Measurements from ENCODE around the gene CDC25B.

The CDC25B gene

GRCh38 chr20:3764659-3765058 is 31.5 kb upstream of the CDC25B start:
- no peak for DNase-seq (ENCODE audit: low spot score)

DNA sequence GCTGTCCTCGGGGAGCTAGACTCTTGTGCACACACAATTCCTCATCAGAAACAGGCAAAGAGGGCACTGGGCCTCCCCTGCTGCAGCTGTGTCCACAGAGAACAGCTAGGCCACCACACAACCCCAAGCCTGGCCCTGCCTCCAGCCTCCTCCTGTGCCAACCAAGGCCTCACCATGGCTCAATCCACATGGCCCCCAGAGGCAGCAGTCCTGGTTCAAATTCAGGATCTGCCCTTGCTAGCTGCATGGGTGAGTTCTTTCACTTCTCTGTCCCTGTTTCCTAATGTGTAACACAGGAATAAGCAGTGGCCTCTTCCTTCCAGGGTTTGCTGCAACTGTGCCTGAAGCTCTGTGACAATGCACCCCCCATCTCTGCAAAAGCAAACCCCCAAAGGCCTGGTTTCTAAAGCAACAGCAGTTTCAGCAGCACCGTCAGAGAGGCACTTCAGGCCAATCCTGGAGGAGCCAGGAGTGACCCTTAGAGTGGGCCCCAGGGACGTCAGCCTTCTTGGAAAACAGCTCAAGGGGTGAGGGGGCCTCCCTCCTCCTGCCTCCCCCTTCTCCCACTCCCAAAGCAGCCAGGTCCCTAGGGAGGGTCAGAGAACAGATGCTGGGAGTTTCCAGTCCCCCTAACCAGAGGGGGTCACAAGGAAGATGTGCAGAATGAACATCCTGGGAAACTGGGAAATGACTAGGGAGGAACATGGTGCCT is 30.8 kb upstream of the CDC25B start:
- no peak for DNase-seq (ENCODE audit: low spot score)

DNA sequence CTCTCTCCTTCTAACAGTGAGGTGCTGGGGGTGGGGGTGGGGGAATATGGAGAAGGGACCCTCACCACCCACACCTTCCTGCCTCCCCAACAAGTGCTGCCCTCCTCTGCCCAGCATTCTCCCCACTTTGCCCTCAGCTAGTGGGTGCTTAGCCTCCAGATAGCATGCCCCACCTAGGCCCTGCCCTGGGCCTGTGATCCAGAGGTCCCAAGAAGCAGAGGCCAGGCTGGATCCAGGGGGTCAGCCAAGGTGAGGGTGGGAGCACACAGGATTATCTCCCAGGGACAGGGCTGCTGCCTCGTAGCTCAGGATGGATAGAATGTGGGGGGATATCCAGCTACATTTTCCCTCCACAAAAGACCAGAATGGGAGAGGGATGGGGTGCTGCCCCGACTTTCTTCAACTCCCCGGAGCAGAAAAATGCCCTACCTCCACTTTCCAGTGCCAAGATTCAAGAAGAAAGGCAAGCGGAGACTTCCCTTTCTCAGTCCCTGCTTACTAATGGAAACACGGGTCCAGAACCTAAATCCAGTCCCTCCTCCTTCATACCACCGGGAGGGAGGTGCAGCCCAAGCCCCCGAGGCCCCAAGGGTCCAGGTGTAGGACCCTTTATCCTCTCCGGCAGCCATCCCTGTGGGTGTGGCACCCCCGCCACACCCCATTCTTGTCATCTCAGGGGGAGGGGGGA is 29.5 kb upstream of the CDC25B start:
- no peak for DNase-seq (ENCODE audit: low spot score)

- DNase-seq (ENCODE audit: low spot score) = peak; percentile 62
These were observed 29.0 kb upstream of the CDC25B start for GRCh38 chr20:3767110-3767426.

- DNase-seq (ENCODE audit: low spot score) = peak; percentile 99
These were observed 28.4 kb upstream of the CDC25B start, which contains the start of gene ADISSP for GRCh38 chr20:3767427-3768341. TSS of gene ADISSP (minus strand) at chr20:3767753. CDS start at chr20:3760100, 7,653 bp downstream.

GRCh38 chr20:3768342-3769130 is 27.6 kb upstream of the CDC25B start:
- DNase-seq (ENCODE audit: low spot score) = peak; percentile 87

DNA sequence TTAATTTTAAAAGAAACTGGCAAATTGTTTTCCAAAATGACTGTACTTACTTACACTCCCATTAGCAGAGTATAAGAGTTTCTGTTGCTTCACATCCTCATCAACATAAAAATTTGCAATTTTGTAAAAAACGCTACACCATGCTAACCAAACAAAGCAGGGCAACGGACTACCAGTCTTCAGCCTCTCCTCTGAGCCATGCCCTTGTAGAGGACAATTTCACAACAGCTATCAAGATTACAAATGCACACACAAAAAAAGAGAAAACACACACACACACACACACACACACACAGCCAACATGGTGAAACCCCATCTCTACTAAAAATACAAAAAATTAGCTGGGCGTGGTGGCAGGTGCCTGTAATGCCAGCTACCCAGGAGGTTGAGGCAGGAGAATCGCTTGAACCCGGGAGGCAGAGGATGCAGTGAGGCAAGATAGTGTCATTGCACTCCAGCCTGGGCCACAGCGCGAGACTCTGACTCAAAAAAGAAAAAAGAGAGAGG is 24.5 kb upstream of the CDC25B start:
- DNase-seq (ENCODE audit: low spot score) = no peak

DNA sequence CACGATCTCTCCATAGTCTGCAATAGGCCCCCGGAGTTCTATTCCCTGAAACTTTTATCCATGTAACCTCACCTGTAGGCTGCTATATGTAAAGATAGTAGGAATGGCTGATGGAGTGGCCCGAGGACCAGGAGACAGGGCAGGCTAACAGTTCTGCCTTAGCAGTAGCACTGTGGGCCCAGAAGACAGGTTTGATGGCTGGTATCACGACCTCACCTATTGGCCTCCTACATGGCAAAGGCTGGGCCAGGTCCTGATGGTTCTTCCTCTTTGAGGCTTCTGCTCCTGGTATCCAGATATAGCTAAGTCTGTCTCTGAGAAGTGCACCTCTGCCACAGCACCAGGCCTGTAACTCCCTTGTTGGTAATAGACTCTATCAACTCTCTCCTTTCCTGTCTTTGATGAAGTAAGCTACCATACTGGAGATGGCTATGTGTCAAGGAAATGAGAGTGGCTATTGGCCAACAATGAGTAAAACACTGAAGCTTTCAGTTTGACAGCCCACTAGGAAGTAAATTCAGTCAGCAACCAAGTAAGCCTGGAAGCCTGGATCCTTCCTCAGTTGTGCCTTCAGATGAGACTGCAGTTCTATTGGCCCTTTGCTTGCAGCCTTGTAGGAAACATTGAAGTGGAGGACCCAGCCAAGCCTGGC is 20.5 kb upstream of the CDC25B start:
- DNase-seq (ENCODE audit: low spot score) = no peak

DNA sequence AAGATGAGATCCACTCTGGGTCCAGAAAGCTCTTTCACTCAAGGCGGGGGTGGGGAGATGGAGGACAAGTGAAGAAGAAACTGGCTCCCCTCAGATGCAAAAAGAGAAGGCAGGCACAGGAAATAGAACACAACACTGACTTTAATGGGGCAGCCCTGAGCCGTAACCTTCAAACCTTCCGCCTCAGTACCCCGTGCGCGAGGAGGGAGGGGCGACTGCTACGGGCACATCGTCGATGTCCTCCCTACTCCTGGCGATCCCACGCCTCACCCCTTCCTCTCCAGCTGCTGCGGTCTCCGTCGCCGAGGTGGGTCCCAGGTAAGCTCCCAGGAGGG is 18.8 kb upstream of the CDC25B start:
- DNase-seq (ENCODE audit: low spot score) = no peak

DNA sequence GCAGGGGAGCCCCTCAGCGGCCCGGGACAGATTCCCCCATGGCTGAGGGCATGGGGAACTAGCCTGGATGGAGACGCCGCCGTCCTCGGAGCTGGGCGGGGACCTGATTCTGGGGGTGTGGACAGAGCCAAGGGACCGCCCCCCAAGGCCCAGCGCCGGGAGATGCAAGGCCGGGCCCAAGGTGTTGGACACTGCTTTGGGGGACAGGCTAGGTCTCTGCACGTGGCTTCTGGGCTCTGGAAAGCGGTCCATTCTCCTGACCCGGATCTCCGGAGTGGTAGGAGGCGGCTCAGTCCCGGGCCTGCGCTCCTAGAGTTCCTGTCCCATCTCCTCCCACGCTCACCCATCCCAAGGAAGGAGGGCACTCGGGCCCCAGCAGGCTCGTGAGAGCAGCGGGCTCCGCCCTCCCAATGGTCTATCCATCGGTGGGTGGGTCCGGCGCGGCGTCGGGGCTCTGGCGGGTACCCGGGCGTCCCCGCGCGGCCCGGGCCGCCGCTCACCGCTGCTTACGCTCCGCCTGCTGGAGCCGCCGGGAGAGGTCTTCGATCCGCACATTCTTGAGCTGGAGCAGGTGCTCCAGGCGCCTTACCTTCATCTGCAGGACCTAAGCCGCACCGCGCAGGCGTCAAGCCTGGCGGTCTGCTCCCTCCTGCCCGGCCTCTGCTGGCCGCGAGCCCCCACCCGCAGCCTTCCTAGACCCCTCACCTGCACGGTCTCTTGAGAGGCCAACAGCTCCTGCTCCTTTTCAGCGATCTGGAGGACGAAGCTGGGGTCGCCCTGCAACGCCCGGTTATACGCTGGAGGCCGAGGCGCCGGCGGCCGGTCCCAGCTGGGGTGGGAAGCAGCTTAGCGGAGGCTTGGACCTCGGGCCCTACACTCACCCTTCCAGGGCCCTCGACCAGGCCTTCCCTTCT is 18.1 kb upstream of the CDC25B start:
- peak; percentile 67 for DNase-seq (ENCODE audit: low spot score)

- no peak for DNase-seq (ENCODE audit: low spot score)
These were observed 17.1 kb upstream of the CDC25B start for GRCh38 chr20:3778976-3779375.

DNA sequence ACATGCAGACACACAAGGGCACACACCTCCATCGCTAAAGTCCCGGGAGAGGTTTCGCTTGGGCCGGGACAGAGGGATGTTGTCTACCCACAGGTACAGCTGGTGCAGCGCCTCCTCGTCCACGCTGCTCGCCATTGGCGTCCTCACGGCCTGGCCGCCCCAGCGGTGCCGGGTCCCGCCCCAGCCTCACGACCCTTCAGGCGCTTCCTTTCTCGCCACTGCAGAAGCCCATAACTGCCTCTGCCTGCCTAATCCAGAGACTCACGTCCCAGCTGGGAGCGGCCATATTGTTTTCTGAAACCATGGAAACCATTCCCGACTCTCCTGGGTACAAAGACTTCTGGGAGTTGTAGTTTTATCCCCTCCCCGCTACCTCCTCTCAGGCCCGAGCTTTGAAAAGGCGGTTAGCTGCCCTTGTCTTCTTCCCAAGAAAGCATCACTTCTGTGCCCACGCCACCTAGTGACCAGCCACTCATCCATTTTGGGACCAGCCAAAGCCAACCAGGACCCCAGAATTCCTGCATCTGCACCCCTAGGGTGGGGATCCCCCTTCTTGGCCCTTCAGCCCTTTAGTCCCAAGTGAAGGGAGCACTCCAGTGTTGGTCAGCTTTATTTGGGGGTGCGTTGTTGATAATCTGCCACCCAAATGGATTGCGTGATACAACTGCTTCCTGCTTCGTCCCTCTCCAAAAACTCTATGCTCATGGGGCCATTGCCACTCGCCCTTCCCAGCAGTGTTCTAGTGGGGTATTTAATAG is 14.8 kb upstream of the CDC25B start, which contains the start of gene SPEF1:
SPEF1 (minus strand) TSS at position 296 of the 758 bp plus-strand sequence; CDS start at position 135, 161 bp downstream.
- DNase-seq (ENCODE audit: low spot score) = peak; percentile 88

DNA sequence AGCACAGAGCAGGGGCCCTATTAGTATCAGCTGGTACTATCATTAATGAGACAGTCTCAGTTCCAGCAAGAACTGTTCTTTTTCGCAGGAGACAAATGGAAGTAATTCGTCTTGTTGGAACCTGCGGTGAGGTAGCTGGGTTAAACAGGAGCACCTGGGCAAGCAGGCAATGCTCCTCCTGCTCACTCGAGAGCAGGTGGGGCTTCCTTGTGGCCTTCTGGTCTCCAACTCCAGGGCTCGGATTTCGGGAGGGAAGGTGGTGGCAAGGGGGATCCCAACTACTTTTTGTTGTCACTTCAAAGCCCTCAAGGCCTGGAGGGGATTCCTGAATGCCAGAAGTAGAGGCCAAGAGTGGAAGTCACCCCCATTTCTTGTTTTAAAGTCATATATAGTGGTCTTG is 13.5 kb upstream of the CDC25B start:
- DNase-seq (ENCODE audit: low spot score) = no peak

DNA sequence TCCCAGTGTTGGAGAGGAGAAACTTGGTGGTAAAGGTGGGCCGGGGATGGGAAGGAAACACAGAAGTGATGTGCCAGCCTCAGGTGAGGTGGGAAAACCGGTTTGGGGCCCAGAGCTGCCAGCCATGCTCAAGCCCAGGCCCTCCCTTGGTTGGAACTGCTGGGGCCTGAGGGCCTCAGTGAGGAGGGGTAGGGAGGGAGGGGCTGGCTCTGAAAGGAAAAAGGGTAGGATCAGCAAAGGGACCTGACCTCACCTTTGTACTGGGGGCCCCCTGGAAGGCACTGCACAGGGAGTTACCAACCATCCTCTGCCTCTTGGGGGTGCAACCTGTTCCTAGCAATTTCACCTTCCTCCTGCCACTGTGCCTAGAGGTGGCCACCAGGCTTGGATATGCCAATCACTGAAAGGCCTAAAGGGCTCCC is 13.0 kb upstream of the CDC25B start:
- DNase-seq (ENCODE audit: low spot score) = no peak

DNA sequence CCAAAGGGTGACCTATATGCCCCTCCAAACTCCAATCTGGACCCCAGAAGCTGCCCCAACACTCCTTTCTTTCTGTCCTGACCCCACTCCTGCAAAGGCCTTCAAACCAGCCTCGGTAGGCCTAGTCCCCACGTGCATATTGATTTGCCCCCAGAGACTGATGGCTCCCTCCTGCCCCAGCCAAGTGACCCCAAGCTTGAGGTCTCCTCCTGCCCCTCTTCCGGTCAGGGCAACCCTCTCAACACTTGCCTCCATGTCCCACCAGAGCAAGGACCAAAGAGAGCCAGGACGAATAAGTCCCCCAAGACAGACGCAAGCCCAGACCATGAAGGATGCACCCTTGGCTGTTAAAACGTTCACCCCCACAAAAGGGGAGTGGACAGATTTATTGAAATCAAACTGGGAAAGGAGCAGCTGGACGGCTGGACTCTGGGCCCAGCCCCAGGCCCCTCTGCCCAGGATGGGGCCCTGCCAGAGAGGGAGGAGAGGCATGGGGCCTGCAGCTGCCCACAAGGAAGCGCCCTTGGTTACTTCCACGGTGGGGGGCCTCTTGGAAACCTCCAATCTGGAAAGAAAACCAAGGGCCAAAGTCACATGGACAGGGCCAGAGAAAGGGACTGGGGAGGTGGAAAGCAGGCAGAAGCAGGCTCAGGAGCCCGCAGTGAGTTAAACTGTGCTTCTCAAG is 12.5 kb upstream of the CDC25B start:
- DNase-seq (ENCODE audit: low spot score) = no peak

GRCh38 chr20:3784216-3784853 is 11.8 kb upstream of the CDC25B start:
- DNase-seq (ENCODE audit: low spot score) = no peak

- no peak for DNase-seq (ENCODE audit: low spot score)
These were observed 11.3 kb upstream of the CDC25B start for GRCh38 chr20:3784863-3785239.

All from D341Med (cell line).